GM19025 (cell line): ENCODE measurements around the gene DNAJC8.

Source experiments
- ATAC-seq: cut with Tn5 transposase; IDR thresholded peaks from one replicate; pipeline ENCODE4 v1.9.1; 2021; ENCODE audit warnings: mild to moderate bottlenecking, low read depth, moderate library complexity; ENCODE audit not compliant: unreplicated experiment

DNAJC8 gene

DNA sequence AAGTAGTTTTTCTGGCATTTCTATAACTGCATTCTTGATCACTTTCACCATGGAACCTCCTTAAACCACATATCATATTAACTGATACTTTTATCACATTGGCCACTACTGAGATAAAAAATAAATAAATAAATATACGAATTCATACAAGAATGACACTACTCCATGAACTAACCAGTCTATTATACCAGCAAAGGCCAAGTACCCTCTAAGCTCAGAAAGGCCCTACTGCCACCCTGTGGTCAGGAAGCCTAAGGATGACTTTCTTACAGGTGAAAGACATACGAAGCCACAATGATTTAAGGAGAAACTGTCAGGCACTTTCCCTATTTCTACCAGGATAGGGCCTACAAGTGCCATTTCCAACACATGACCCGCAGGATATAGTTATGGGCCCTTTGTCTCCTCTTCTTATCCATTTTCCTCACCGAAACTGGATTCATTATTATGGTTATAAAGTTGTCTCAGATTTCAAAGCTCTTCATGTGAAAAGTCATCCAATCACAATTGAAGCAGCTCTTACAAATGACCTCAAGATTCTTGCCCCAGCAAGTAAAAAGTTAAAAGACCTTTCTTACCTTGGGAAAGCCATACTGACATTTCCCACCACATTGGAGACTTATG, 23.9 kb downstream of the DNAJC8 start:
- no peak for ATAC-seq

DNA sequence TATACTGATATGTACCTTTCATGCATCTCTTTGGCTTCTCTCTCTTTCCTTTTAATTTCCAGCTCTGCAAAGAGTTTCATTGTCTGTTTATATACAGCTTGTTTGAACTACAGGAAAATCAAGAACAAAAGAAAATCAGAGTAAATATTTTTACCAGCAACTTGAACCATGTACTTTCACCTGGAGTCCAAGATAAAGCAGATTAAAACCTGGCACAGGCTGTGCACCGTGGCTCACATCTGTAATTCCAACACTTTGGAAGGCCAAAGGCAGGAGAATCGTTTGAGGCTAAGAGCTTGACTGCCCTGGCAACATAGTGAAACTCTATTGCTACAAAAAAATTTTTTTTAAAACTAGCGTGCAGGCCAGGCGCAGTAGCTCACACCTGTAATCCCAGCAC, 27.6 kb downstream of the DNAJC8 start:
- ATAC-seq = no peak

DNA sequence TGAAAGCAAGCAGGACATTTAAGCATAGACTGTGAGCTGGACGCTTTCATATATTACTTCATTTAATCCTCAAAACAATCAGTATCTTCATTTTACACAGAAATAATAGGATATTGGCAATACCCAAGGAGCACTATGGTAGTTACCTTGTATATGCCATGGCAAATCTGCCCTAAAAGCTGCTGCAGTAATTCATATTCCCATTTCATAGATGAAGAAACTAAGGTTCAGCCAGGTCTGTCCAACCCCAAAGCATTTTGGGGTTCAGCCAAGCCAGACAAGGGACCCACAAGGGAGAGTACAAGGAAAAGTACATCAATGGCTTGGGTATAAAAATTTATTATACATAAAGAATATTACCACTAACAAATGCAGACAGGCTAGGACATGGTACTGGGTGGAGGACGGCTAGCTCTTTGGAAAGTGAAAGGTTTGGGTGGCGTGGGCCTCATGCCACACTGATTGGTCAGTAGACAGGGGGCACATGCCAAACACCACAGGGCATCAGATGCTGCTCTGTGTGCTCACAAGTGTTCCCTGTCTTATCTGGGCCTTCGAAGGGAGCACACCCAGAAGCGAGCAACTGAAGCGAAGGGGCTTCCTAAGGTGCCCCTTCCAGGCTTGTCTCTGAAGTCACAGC, 32.5 kb downstream of the DNAJC8 start:
- ATAC-seq = no peak

DNA sequence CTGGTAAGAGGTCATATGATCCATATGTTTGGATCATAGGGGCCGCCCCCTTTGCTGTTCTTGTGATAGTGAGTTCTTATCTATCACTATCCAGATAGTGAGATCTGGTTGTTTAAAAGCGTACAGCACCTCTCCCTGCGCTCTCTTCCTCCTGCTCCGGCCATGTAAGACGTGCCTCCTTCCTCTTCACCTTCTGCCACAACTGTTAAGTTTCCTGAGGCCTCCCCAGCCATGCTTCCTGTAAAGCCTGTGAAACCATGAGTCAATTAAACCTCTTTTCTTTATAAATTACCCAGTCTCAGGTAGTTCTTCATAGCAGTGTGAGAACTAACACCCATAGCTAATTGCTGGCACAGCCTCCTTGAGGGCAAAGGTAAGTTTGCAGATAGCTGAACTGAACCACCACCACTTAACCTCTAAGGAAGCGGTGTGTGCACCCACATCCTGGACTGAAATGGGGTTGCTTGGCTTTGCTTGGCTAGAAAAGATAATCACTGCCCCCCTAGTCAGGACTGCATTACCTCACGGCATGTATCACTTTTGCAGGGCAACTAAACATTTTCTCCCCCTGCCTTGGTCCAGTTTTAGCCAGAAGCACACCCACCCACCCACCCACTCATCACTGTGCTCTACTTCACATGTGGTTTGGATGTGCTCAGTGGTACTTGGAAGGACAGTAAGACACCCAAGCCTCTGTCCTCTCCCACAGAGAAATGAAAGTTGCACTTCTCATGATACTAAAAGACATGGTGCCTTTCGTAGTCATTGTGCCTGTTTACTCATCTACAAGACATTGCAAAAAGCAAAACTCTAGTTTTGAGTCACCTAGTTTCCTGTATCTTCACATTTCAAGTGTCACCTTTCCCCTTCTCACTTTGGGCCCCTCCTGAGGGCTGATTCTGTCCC, 33.2 kb downstream of the DNAJC8 start:
- peak; percentile 65 for ATAC-seq

DNA sequence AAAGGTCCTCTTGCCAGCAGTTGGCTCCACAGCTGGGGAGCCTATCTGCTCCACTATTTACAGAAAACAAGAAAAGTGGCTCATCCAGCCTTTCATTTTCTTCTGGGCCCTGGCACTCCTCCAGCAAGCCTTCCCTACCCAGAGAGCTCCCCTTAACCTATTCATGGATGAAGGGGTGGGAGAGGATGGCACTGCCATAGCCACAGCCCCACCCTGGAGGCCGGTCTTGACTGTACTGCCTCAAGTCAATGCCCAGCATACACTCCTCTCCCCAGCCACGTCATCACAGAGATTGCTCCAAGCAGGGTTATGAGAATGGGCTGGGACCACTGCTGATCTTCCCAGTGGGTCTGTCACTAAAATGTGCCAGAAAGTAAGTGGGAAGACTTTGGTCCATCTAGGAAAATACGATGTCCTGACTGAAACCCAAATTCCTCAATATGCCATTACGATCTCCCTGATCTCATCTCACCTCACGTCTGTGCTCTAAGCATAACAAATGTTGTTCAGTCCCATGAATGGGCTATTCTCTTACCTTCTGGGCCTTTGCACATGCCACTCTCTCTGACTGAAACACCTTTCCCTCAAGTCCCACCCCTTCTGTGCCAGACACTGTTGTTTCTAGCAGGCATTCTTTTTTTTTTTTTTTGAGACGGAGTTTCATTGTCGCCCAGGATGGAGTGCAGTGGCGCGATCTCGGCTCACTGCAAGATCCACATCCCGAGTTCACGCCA, 35.0 kb downstream of the DNAJC8 start:
- no peak for ATAC-seq

DNA sequence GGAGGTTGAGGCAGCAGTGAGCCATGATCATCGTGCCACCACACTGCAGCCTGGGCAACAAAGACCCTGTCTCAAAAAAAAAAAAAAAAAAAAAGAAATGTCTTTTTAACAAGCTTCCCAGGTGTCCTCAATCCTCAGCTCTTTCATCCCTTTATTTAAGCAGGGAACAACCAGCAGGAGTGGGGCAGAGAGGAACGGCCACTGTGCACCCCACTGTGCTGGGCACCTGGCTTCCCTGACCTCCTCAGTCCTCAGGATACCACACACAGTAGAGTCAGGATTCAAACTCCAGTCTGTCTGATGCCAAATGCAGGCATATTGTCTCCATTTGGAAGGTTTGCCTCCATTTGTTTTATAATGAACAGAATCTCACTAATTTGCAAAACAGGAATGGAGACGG, 36.5 kb downstream of the DNAJC8 start:
- ATAC-seq = no peak

DNA sequence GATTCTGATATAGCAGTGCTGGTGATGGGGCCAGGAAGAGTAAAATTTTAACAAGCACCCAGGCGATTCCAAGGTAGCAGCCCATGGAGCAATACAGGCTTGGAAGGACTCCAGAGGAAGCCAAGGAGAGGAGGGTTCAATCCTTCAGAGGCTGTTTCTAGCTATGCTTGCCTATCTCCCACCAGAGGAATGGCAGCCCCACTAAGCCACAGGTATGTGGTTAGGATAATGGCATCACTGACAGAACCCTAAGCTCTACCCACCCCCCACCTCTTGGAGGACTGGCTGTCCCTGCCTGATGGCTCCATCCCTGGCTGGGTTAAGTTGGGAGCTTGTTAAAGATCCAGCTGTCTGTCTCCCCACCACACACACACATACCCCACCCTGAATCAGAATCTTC, 37.0 kb downstream of the DNAJC8 start:
- ATAC-seq = no peak

DNA sequence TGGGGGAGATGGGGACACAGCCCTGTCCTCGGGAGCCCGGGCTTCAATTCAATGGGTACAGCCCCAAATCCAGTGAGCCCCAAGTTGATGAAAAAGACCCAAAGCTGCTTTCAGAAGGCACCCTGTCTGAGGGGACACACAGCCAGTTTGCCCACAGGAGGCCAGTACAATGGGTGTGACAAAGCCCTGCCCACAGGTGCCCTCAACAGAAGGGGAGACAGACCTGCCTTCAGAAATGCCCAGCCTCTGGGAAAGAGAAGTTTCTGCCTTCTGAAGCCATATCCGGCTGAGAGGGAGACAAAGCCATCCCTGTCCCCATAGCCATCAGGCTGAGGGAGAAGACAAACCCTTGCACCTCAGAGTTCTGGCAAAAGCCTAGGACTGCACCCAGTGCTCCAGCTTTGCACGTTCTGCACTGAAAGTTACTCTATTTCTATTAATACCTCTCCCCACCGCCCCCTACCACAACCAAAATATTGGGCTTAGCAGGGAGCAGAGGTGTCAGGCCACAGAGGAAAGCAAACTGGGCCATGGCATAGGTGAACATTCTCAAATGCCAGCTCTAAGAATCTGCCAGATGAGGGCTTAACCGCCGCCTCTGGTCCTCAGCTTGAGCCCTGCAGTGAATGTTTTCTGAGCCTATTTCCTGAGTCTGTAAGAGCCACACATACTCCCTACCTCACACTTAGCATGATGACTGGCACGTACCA, 38.3 kb downstream of the DNAJC8 start:
- ATAC-seq = no peak

DNA sequence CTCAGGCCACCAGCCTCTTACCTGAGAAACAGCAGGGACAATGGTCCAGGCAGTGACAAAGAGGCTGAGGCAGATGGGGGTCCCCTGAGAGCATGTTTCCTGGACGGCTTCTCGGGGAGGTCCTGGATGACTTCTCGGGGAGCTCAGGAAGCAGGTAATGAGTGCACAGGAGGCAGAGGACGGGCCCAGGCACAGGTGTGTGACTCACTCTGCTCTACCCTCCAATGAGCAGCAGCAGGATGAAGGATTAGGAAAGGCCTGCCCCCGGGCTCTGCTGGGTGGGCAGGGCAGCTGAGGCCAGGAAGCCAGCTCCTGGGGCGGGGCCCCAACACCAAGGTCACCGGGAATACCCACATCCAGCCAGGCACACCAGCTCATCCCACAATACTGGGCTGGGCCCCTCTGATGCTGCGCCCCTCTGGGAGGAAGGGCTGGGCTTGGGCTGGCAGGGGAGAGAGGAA, 39.1 kb downstream of the DNAJC8 start:
- no peak for ATAC-seq

DNA sequence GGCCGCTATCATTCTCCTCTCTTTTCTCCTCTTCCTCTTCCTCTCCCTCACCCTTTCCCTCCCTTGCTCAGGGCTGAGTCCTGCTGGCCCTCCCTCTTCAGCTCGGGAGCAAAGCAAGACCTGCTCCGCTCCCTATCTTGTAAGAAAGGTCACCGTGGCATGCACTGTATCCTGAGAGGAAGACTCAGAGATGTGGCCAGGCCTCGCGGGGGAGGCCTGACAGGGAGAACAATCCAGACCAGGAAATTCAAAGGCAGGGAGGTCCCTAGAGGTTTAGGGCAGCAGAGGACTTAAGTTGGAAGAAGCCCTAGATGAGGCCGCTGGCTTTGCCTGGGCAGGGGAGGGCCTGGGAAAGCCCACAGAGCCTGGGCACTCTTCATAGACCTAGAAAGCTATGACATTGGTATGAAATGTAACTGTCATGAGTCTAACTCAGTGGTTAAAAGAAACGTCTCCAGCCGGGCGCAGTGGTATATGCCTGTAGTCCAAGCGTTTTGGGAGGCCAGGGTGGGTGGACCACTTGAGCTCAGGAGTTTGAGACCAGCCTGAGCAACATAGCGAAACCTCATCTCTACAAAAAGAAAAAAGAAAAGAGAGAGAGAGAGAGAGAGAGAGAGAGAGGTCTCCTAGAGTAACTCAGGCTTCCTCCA, 41.7 kb downstream of the DNAJC8 start:
- no peak for ATAC-seq

DNA sequence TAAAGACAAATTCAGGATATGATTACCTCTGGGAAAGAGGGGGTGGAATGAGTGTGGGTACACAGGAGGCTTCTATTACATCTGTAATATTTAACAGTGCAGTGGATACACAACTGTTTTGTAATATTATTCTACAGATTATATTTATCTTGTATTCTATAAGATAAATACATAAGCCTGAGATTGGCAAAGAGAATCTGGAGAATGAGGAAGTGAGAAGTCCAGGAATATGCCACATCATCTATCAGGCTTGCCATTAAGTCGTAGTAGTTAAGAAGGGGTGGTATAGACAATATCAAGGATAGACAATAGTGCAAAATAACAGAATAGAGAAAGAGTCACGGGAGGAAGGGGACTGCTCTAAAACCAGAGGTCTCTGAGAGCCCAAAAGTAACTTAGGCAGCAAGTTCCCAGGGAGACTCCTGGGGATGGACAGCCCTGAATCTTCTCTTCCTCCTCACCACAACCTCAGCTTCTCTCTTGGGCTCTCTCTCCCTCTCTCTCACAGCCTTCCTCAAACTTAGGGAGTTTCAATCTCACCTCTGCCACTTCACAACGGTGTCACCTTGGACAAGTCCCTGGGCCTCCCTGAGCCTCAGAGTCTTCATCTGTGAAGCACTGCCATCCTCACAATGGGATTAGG, 42.4 kb downstream of the DNAJC8 start:
- no peak for ATAC-seq

DNA sequence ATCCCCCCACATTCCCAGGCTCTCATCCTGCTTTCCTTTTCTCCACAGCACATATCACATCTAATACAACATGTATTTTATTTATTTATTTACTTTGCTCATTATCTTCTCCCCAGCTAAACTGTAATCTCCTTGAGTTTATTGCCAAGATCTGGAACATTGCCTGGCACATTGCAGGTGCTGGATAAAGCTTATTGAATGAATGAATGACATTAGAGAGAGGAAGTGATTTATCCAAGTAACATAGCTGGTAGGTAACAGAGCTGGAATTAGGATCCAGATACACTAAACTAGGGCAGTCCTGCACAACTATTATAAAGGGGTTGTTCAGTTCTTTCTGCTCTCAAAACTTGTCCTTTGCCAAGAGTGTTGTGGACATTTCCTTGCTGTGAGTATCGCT, 47.8 kb downstream of the DNAJC8 start:
- ATAC-seq = no peak

DNA sequence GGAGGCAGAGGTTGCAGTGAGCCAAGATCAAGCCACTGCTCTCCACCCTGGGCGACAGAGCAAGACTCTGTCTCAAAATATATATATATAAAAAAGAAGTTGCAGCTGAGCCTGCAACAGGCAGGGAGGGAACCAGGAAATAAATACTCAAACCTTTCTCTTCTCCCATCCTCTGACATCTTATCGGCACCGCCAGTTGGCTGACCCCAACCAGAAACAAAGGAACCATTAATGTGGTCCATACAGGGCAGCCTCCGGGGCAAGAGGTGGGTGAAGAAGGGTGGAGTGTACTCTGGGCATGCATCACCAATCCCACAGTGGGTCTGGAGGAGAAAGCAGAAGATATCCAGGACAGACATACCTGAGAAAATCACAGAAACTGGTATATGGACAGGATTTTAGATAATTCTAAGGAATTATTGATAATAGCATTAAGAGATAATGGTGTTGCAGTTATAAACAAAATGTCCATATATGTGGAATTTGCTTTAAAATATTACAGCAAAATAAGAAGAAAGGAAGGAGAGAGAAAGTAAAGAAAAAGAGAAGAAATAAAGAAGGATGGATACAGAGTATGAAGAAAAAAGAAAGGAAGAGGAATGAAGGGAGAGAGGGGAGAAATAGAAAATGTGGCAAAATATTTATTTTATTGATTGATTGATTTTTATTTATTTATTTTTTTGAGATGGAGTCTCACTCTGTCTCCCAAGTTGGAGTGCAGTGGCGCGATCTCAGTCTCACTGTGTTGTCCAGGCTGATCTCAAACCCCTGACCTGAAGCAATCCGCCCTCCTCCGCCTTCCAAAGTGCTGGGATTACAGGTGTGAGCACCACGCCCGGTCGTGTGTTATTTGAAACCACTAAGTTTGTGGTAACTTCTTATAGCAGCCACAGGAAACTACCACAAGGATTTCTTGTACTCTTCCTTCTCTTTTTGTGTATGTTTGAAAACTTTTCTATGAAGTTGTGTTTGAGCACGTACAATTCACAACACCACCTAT, 52.2 kb downstream of the DNAJC8 start:
- no peak for ATAC-seq

DNA sequence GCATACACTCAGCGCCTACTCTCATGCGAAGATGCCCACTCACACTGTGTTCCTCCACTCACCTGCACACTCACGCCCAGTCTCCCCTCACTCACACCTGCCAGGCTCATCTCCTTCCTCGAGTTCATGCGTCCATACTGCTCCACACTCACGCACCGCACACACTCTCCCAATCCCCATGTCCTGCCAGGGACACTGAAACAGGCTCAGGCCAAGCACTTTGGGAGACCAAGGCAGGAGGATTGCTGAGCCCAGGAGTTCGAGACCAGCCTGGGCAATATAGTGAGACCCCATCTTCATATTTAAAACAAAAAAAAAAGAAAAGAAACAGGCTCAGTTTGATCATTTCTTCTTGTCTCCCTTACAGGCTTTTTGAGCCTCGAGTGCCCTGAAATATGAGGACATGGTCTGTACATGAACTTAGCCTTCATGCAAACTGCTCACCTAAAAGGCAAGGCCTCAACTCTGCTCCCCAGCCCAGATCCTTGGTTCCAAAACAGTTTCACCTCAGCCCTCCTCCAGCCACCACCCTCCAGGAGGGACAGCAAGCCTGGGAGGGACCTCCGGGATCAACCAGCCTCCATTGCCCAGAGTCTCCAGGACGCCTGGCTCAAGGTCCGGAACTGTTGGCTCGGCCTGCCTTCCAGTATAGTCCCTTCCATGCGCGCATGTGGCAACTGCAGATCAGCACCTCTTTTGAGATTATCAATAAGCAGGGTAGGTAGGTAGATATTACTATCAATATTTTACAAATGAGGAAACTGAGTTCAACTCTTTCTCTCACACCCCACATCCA, 53.9 kb downstream of the DNAJC8 start:
- no peak for ATAC-seq

DNA sequence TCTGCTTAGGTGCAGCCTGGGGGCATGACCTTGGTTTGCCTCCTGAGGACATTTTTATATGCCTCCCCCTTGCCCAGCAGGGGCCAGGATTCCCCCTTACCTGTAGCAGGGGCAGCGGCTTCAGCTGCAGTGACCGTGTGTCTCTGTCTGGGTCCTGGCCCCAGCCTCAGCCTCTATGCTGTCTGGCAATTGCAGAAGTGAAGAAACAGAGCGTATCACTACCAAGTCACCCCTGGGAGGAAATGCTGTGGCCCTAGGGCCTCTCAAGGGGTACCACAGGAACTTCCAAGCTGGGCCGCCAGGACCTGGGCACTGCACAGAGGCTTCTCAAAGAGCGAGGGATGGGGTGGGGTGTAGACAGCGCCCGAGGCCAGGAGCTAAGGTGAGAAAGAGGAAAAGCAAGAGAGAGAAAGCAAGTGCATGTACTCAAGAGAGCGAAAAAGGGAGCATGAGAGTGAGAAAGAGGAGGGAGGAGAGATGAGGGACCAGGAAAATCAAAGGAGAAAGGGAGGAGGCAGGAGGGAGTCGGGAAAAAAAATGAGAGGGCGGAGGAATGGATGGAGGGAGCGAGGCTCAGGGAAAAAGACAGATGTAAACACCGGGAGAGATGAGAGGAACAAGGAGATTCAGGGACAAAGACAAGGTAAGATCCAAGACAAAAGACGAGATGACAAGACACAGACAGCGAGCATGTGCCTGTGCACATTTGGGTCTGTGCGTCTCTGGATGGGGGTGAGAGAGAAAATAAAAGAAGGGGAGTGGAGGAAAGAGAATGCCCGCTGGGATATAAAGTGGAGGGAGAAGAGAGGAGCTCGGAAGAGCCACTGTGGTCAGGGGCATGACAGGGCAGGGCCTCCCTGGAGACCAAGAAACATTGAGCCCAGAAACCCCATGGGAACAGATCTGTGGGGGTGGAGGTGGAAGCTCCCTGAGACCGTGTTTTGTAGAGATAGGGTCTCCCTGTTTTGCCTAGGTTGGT, 56.0 kb downstream of the DNAJC8 start, which contains the start of gene PTAFR:
Gene PTAFR (minus strand): TSS at position 199 of the 979 bp plus-strand sequence. CDS start 25,669 bp downstream, outside the sequence.
- ATAC-seq = no peak

DNA sequence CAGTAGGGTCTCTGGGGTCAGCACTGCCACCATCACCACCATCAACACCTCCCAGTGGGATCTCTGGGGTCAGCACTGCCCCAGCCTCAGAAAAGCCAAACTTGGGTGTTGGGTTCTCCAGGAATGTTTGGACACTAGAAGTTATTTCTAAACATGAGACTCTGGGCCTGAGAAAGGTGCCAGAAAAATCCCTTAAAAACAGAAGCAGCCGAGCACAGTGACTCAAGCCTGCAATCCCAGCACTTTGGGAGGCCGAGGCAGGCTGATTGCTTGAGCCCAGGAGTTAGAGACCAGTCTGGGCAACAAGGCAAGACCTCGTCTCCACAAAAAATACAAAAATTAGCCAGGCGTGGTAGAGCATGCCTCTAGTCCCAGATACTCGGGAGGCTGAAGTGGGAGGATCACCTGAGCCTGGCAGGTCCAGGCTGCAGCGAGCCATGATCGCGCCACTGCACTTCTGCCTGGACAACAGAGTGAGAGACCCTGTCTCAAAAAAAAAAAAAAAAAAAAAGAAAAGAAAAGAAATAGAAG, 56.8 kb downstream of the DNAJC8 start:
- ATAC-seq = no peak
